ENCODE results near the gene SLC12A7. TPM values are rescaled to one million over a fixed set of nuclear protein-coding genes. Genes with fewer than 3 reads are reported as not detected.
A peak's percentile ranks its signal among the peaks of the same experiment; 100 is the strongest.

Gene SLC12A7
- total and polyA plus RNA-seq, 12 donors, result 36.3 to 208 (median 143) TPM

GRCh38 chr5:1039210-1039548, 72.7 kb downstream of the SLC12A7 start:
- Histone ChIP-seq H3K36me3 (peaks cover 0 to 2% (median 0%) of the 10 kb centered on the region in 9 donors), H3K4me3 (no peak overlapping the region), H3K27ac (no peak overlapping the region), H3K4me1 (no peaks in the 10 kb centered on the region), H3K9me3 (no peaks in the 10 kb centered on the region), H3K27me3 (no peaks in the 10 kb centered on the region)
- DNase-seq, result peak in 1 of 2 donors; percentile 6
- no peak for ATAC-seq
- intact Hi-C loops (cut with DNase I), result no loop called here
- TF ChIP-seq CTCF (IDR thresholded peaks at IDR 0.05), result no peak
- WGBS, 2 donors, result 83 to 89% methylated on average over 16 of the region's 16 CpGs

GRCh38 chr5:1038417-1039209, 73.2 kb downstream of the SLC12A7 start:
- Histone ChIP-seq H3K4me1 (no peaks in the 10 kb centered on the region), H3K27me3 (no peaks in the 10 kb centered on the region), H3K9me3 (no peaks in the 10 kb centered on the region), H3K27ac (no peak overlapping the region), H3K36me3 (peaks cover 0 to 2% (median 0%) of the 10 kb centered on the region in 9 donors), H3K4me3 (no peak overlapping the region)
- no peak for TF ChIP-seq CTCF (IDR thresholded peaks at IDR 0.05)
- DNase-seq, result peak in 1 of 2 donors; percentile 10
- ATAC-seq, result no peak
- intact Hi-C loops (cut with DNase I), result no loop called here
- WGBS, 2 donors, result 84% methylated on average over 28 of the region's 28 CpGs

- Histone ChIP-seq H3K9me3 (no peaks in the 10 kb centered on the region), H3K4me1 (no peaks in the 10 kb centered on the region), H3K27ac (no peak overlapping the region), H3K27me3 (no peaks in the 10 kb centered on the region), H3K36me3 (peaks cover 0 to 2% (median 0%) of the 10 kb centered on the region in 9 donors), H3K4me3 (no peak overlapping the region)
- DNase-seq (peak in 1 of 2 donors; percentile 9), ATAC-seq (no peak)
- TF ChIP-seq CTCF (IDR thresholded peaks at IDR 0.05), result no peak
- WGBS, 2 donors, result 94 to 95% methylated on average over 43 of the region's 43 CpGs
- intact Hi-C loops (cut with DNase I), result no loop called here
Observed at GRCh38 chr5:1037671-1038416, 74.0 kb downstream of the SLC12A7 start.

GRCh38 chr5:1037123-1037670, 74.7 kb downstream of the SLC12A7 start:
- Histone ChIP-seq H3K27ac (no peak overlapping the region), H3K4me1 (no peaks in the 10 kb centered on the region), H3K9me3 (no peaks in the 10 kb centered on the region), H3K27me3 (no peaks in the 10 kb centered on the region), H3K36me3 (peaks cover 0 to 2% (median 0%) of the 10 kb centered on the region in 9 donors), H3K4me3 (no peak overlapping the region)
- no peak for TF ChIP-seq CTCF (IDR thresholded peaks at IDR 0.05)
- no peak for ATAC-seq
- whole genome bisulfite sequencing, 2 donors, result 72 to 75% methylated on average over 16 of the region's 16 CpGs
- intact Hi-C loops (cut with DNase I), result no loop called here
- peak in 1 of 2 donors; percentile 24 for DNase-seq
